ENCODE measurements around the gene CTSD. TPM values are rescaled to one million over a fixed set of nuclear protein-coding genes. Genes with fewer than 3 reads are reported as not detected.

CTSD gene
- total RNA-seq, 1 experiment from 2014 or later = 367 TPM

- H3K9me3 Mint-ChIP-seq (ENCODE audit: unreplicated experiment) = peaks cover 20% of the 10 kb centered on the region
- ChIA-PET POLR2A (interaction anchor here (0.7 to 1.4 kb wide), 11 partner anchors 7 to 1120 kb away, joined by 3 to 7 read pairs (median 3); no protein-coding TSS in a partner anchor), CTCF (interaction anchor here (0.6 to 1.6 kb wide), 4 partner anchors 43 to 351 kb away, joined by 3 read pairs; partner anchors contain the start of gene SYT8)
- intact Hi-C loops (cut with micrococcal nuclease) = no loop called here
- H3K4me3 Mint-ChIP-seq (ENCODE audit: unreplicated experiment) = no peak overlapping the region
- H3K36me3 Mint-ChIP-seq (ENCODE audit: insufficient read depth, unreplicated experiment) = no peaks in the 10 kb centered on the region
- H3K27me3 Mint-ChIP-seq (ENCODE audit: insufficient read depth, unreplicated experiment) = peaks cover 68% of the 10 kb centered on the region
- TF ChIP-seq, protein P1, sequence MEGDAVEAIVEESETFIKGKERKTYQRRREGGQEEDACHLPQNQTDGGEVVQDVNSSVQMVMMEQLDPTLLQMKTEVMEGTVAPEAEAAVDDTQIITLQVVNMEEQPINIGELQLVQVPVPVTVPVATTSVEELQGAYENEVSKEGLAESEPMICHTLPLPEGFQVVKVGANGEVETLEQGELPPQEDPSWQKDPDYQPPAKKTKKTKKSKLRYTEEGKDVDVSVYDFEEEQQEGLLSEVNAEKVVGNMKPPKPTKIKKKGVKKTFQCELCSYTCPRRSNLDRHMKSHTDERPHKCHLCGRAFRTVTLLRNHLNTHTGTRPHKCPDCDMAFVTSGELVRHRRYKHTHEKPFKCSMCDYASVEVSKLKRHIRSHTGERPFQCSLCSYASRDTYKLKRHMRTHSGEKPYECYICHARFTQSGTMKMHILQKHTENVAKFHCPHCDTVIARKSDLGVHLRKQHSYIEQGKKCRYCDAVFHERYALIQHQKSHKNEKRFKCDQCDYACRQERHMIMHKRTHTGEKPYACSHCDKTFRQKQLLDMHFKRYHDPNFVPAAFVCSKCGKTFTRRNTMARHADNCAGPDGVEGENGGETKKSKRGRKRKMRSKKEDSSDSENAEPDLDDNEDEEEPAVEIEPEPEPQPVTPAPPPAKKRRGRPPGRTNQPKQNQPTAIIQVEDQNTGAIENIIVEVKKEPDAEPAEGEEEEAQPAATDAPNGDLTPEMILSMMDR (IDR thresholded peaks at IDR 0.05; ENCODE audit: unreplicated experiment) = no peak
- H3K27ac Mint-ChIP-seq (ENCODE audit: low read depth, unreplicated experiment) = no peak overlapping the region
- DNase-seq (ENCODE audit: unreplicated experiment) = no peak
- no TSS peak for BruUV-seq (replicated peaks)
- H3K4me1 Mint-ChIP-seq (ENCODE audit: insufficient read depth, unreplicated experiment) = peaks cover 6% of the 10 kb centered on the region
Measured at GRCh38 chr11:1736447-1736992, 27.2 kb downstream of the CTSD start.

- Mint-ChIP-seq H3K27ac (ENCODE audit: low read depth, unreplicated experiment) (no peak overlapping the region), H3K4me3 (ENCODE audit: unreplicated experiment) (no peak overlapping the region), H3K9me3 (ENCODE audit: unreplicated experiment) (peaks cover 28% of the 10 kb centered on the region), H3K36me3 (ENCODE audit: insufficient read depth, unreplicated experiment) (no peaks in the 10 kb centered on the region), H3K4me1 (ENCODE audit: insufficient read depth, unreplicated experiment) (peaks cover 6% of the 10 kb centered on the region), H3K27me3 (ENCODE audit: insufficient read depth, unreplicated experiment) (peaks cover 80% of the 10 kb centered on the region)
- ChIA-PET POLR2A (interaction anchor here (1.4 kb wide), 1 partner anchor 8 kb away, joined by 3 read pairs; no protein-coding TSS in a partner anchor), CTCF (interaction anchor here (0.7 to 1.4 kb wide), 2 partner anchors 98 to 160 kb away, joined by 3 read pairs; no protein-coding TSS in a partner anchor)
- intact Hi-C loops (cut with micrococcal nuclease) = no loop called here
- DNase-seq (ENCODE audit: unreplicated experiment) = no peak
- no TSS peak for BruUV-seq (replicated peaks)
- TF ChIP-seq, protein P1 (IDR thresholded peaks at IDR 0.05; ENCODE audit: unreplicated experiment) = no peak
Measured at GRCh38 chr11:1735271-1735670, 28.5 kb downstream of the CTSD start.

- Mint-ChIP-seq H3K9me3 (ENCODE audit: unreplicated experiment) (peaks cover 28% of the 10 kb centered on the region), H3K27me3 (ENCODE audit: insufficient read depth, unreplicated experiment) (peaks cover 82% of the 10 kb centered on the region), H3K36me3 (ENCODE audit: insufficient read depth, unreplicated experiment) (no peaks in the 10 kb centered on the region), H3K4me1 (ENCODE audit: insufficient read depth, unreplicated experiment) (peaks cover 6% of the 10 kb centered on the region), H3K4me3 (ENCODE audit: unreplicated experiment) (no peak overlapping the region), H3K27ac (ENCODE audit: low read depth, unreplicated experiment) (no peak overlapping the region)
- intact Hi-C loops (cut with micrococcal nuclease) = no loop called here
- ChIA-PET CTCF (interaction anchor here (0.6 to 1.5 kb wide), 4 partner anchors 41 to 435 kb away, joined by 3 to 6 read pairs (median 4); no protein-coding TSS in a partner anchor), POLR2A (no interaction called here)
- DNase-seq (ENCODE audit: unreplicated experiment) = no peak
- BruUV-seq (replicated peaks) = no TSS peak
- TF ChIP-seq, protein P1 (IDR thresholded peaks at IDR 0.05; ENCODE audit: unreplicated experiment) = no peak
Measured at GRCh38 chr11:1734641-1735081, 29.1 kb downstream of the CTSD start.

- intact Hi-C loops (cut with micrococcal nuclease) = no loop called here
- CTCF ChIA-PET = interaction anchor here (0.6 to 1.5 kb wide), 4 partner anchors 40 to 436 kb away, joined by 4 to 6 read pairs (median 5); no protein-coding TSS in a partner anchor
- Mint-ChIP-seq H3K27me3 (ENCODE audit: insufficient read depth, unreplicated experiment) (peaks cover 82% of the 10 kb centered on the region), H3K9me3 (ENCODE audit: unreplicated experiment) (peaks cover 28% of the 10 kb centered on the region), H3K36me3 (ENCODE audit: insufficient read depth, unreplicated experiment) (no peaks in the 10 kb centered on the region), H3K27ac (ENCODE audit: low read depth, unreplicated experiment) (no peak overlapping the region), H3K4me3 (ENCODE audit: unreplicated experiment) (no peak overlapping the region), H3K4me1 (ENCODE audit: insufficient read depth, unreplicated experiment) (peaks cover 6% of the 10 kb centered on the region)
- TF ChIP-seq, protein P1 (IDR thresholded peaks at IDR 0.05; ENCODE audit: unreplicated experiment) = no peak
- POLR2A ChIA-PET = interaction anchor here (1.4 kb wide), 2 partner anchors 10 to 101 kb away, joined by 4 to 5 read pairs; partner anchors contain the start of gene SYT8
- no peak for DNase-seq (ENCODE audit: unreplicated experiment)
- BruUV-seq (replicated peaks) = no TSS peak
Measured at GRCh38 chr11:1733716-1734640, 29.7 kb downstream of the CTSD start.
